GM23338 (cell line): Measurements from ENCODE around the gene MC3R. TPM values are rescaled to one million over a fixed set of nuclear protein-coding genes. Genes with fewer than 3 reads are reported as not detected.

Experiments used
- polyA plus RNA-seq: library from polyadenylated mRNA; unstranded; fragments of >200 nt; fragmentation: Nextera tagmentation; extraction: Ambion mirVana; gene quantifications from 2 replicates; pipeline ENCODE4 v1.2.1, GENCODE V29; 2016
- small RNA-seq: library from RNA; depleted of rRNA; stranded (forward); fragments of <200 nt; gene quantifications from one replicate; pipeline ENCODE3, GENCODE V24; 2014; ENCODE audit warnings: low replicate concordance
- total RNA-seq: library from RNA; depleted of rRNA; stranded (reverse); fragments of >200 nt; shearing (Covaris generic); gene quantifications from 2 replicates; pipeline ENCODE4 v1.2.3, GENCODE V29; 2014; rRNA removed

The MC3R gene
- total and polyA plus RNA-seq, 2 experiments from 2014 or later = not detected

Small RNA genes within 50 kb of the gene (small RNA-seq; reads per million reads assigned to genes)
- gene RNA5SP487 = 0.07 reads per million

Other genes with a start within 250 kb of the MC3R start
- gene CBLN4, start 243.2 kb upstream of the MC3R start, total RNA-seq = not detected in 2 replicates
- not detected in 2 replicates for gene CBLN4, start 243.2 kb upstream of the MC3R start, polyA plus RNA-seq
- gene FAM210B, start 110.2 kb downstream of the MC3R start, total RNA-seq = 15.7 and 16.2 TPM in 2 replicates
- gene FAM210B, start 110.2 kb downstream of the MC3R start, polyA plus RNA-seq = 14.6 and 15.4 TPM in 2 replicates
- gene AURKA, start 143.5 kb downstream of the MC3R start, total RNA-seq = 75.8 and 96.9 TPM in 2 replicates
- gene AURKA, start 143.5 kb downstream of the MC3R start, polyA plus RNA-seq = 79.3 and 82.0 TPM in 2 replicates
- gene CSTF1, start 143.9 kb downstream of the MC3R start, total RNA-seq = 59.1 and 62.3 TPM in 2 replicates
- 17.1 and 21.5 TPM in 2 replicates for gene CSTF1, start 143.9 kb downstream of the MC3R start, polyA plus RNA-seq
- 0.12 TPM in 1 of 2 replicates, not detected in the other for gene CASS4, start 163.5 kb downstream of the MC3R start, total RNA-seq
- gene CASS4, start 163.5 kb downstream of the MC3R start, polyA plus RNA-seq = not detected in 2 replicates
- gene RTF2, start 219.9 kb downstream of the MC3R start, total RNA-seq = 28.2 and 41.1 TPM in 2 replicates
- 53.1 and 53.7 TPM in 2 replicates for gene RTF2, start 219.9 kb downstream of the MC3R start, polyA plus RNA-seq